NCI-H2029 treated with DMSO at 0.1 percent for 48 hours (cell line): ENCODE data around the gene CACNA1A.

Experiments
- DNase-seq: peaks from one replicate; lab custom pipeline; 2025; lab: John Stamatoyannopoulos, UW

Gene CACNA1A

GRCh38 chr19:13309864-13310263 is 196.4 kb downstream of the CACNA1A start:
- DNase-seq = no peak

GRCh38 chr19:13303381-13304129 is 202.7 kb downstream of the CACNA1A start:
- no peak for DNase-seq

GRCh38 chr19:13302526-13303270 is 203.6 kb downstream of the CACNA1A start:
- DNase-seq = no peak

GRCh38 chr19:13301627-13302334 is 204.5 kb downstream of the CACNA1A start:
- DNase-seq = no peak

DNA sequence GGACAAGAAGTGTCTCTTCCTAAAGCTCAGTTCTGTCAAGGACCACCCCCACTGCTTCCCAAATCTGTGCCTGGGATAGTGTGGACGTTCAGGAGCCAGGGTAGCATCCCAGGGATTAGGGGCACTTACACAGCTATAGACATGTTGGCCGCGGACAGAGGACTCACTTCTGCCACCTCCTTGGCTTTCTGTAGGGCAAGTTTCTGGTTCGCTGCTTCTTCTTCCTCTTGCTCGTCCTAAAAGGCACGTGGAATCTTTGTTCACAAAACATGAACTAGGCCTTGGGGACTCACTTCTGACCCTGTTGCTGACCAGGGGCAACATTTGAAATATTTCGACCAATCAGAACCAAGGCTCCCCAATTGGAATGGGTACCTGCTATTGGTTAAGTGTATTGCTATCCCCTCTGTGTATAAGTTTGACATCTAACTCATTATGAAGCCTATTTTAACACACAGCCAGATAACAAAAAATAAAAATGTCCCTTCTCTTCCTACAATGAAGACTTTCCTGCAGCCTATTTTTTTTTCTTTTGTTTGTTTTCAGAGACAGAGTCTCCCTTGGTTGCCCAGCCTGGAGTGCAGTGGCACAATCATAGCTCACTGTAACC is 205.8 kb downstream of the CACNA1A start:
- no peak for DNase-seq

- DNase-seq = no peak
Measured at GRCh38 chr19:13299838-13300237, 206.4 kb downstream of the CACNA1A start.

GRCh38 chr19:13298565-13299481 is 207.5 kb downstream of the CACNA1A start:
- no peak for DNase-seq

DNA sequence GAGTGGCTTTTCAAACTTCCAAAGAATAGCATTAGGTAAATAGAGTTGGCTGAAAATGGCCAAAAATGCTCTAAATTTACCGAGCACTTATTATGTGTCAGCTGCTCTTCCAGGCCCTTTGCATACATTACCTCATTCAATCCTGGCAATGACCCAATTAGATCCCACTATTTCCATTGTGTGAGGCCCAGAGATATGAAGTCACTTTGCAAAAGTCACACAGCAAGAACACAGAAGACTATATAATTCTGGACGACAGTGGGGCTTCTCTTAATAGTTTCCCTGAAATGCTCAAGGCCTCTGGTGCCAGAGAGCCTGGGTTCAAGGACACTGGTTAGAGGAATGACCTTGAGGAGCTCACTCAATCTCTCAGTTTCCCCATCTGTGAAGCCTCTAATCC is 209.3 kb downstream of the CACNA1A start:
- no peak for DNase-seq

DNA sequence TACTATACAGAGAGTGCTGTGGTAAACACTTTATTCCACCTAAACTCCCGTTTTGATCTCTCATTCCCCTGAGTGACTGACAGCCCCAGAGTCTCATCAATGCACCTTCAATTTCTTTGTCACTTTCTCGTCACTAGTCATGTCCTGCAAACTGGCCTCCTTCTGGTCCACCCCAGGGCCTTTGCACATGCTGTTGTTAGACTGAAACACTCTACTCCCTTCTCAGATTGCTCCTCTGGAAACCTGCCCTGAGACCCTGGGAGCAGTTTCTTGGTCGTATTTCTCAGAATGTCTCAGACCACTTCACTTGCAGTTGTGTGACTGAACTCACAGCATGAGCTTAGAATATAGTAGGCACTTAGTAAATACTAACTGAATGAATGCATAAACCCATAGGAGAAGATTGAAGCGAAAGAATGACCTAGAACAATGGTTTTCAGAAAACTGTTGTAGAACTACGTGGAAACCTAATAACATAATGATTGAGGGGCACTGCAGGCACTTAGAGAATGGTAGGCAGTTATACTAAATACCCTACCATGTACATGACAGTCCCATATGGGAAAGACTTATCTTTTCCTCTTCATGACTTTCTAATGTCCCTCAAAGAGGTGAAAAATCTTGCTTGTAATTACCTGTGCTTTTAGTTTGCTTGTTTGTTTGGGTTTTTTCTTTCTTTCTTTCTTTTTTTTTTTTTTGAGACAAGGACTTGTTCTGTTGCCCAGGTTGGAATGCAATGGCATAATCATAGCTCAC is 211.3 kb downstream of the CACNA1A start:
- no peak for DNase-seq

- no peak for DNase-seq
Measured at GRCh38 chr19:13291913-13292312, 214.4 kb downstream of the CACNA1A start.

GRCh38 chr19:13290741-13291140 is 215.5 kb downstream of the CACNA1A start:
- no peak for DNase-seq

DNA sequence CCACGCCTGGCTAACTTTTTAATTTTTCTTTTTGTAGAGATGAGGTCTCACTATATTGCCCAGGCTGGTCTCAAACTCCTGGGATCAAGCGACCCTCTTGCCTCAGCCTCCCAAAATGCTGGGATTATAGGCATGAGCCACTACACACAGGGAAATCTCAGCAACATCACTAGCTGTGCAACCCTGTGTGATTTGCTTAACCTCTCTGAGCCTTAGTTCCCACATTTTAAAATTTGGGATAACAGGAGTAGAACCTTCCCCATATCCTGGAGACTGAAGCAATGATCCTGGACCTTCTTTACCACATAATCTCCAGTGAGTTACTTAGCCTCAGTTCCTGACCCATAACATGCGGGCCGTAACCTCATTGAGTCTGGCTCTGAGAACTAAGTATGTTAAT is 217.0 kb downstream of the CACNA1A start:
- no peak for DNase-seq

DNA sequence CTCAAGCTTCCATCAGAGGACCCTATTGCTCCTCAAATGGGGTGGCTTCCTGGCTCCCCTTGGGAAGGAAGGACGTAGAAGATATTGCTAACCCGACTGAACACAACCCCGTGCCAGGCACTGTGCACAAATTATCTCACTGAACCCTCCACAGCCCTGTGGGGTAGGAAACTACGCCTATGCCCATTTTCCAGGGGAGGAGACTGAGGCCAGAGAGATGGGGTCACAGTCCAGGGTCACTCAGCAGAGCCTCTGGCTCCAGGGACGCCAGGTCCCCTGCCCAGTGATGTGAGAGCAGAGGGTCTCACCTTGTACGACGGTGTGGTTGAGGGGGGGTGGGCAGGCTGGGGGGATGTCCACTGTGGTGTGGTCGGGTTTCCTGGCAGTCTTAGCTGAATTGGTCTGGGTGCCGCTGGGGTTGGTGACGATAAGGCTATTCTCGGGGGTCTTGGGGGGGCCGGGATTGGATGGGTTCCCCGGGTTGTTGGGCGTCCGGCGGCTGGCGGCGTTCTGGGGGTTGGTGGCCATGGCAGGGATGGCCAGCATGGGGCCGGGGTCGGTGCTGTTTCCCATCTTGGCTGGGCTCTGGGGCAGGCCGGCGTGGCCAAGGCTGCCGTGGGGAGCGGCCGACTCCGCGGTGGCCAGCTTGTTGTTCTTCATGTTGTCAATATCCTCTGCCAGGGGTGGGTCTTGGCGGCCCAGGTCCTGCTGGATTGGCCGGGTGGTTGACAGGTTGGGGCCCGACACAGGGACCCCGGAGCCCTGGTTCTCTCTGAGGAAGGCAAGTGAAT is 219.9 kb downstream of the CACNA1A start:
- DNase-seq = no peak

DNA sequence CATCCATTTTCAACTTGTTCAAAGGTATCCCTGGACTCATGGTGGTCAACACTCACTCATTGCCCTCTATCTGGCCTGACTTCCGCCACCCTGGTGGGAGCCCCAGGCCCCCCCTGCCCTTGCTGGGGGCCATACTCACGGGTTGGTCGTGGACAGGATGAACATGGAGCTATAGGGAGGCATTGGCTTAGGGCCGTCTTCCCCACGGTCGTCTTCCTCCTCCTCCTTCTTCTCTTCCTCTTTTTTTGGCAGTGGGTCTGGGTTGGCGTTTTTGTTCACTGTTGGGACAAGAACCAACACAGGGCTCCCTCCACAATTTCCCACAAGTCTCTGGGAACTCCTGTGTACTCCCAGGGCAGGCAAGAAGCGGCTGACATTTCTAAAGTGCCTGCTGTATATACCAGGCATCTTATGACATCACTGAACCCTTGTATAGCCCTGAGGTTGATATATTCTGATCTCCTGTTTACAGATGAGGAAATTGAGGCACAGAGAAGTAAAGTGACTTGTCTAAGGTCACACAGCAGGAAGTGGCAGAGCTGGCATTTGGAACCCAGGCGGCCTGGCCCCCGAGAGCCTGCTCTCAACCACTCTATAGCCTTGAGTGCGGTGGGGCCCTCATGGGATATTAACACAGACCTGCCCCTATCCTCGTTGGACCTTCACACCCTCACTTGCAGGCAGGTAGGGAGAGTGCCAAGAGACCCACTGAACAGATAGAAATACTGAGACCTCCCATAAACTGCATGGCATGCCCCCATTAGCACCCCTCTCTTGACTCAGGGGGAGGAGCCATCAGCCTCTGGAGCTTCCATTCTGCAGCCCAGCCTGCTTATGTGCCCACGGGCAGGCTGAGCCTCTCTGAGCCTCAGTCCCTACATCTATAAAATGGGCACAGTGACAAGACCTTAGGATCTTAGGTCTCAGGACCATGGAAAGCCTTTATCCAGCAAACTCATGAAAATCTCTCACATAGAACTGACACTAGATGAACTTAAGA is 221.1 kb downstream of the CACNA1A start:
- DNase-seq = no peak

DNA sequence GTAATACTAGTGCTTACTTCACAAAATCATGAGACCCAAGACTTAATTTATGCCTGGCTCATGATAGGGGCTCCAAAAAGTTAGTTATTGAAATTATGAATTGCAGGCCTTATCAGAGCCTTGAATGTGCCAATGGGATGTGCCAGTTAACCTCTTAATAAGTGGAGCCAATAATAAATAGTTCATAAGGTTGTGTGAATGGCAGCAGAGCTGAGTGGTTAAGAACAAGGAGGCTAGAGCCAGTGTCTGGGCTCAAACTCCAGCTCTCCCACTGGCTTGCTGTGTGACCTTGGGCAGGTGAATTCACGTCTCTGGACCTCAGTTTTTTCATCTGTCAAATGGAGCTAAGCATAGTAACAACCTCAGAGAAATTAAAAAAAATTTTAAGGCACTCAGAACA is 222.4 kb downstream of the CACNA1A start:
- no peak for DNase-seq

DNA sequence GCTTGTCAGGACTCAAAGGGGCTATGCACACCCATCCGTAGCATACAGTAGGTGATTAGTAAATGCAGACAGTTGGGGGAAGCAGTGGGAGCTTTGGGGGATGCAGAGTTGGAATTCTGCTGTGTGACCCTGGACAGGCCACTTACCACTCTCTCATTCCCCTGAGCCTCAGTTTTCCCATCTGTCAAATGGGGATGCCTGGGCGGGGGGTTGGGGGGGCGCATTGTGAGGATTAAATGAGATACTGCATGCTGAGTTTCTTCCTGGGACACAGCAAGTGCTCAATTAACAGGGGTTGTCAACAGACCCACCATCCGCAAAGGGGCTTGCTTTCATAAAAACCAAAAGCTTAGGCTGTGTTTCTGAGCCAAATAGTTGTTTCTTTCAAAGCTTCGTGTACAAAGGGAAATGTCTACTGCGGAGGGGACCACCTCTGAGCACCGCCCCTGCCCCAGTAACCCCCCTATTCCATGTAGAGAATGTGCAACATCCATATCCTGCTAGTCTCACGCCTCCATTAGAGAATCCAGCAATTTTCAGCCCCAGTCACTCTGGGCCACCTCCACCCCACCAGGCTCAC is 223.7 kb downstream of the CACNA1A start:
- no peak for DNase-seq

DNA sequence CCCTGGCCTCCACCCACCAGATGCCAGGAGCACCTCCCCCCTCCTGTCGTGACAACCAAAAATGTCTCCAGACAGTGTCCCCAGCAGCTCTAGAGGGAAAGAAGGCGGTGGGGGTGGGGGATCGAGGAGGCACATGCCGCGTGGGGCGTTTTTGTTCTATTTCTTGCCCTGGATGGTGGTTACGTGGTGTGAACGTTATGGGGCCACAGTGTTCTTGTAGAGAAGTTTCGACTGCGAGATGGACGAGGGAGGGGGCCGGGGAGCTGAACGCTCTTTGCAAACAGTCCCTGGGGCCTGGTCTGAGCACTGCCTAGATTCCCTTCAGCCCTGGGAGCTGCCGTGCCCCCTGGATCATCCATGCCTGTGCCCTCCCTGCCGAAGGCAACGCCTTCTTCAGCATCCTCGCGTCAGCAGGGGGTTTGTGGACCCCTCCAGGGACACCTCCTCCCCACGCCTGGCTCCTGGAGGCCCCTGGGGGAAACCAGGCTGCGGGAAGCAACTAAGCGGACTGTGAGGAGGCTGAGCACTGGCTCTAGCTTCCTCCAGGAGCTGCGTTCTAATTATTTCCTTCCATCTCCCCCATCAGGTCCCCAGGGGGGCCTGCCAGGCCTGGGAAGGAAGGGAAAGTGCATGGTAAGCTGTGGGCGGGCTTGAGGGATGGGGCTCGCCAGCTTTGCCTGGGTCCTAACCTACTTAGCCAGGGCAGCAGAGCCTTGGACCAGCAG is 224.6 kb downstream of the CACNA1A start:
- DNase-seq = no peak
